GM12875 (cell line): ENCODE measurements around the gene KLHL13.
"Not testable (repeated sequence)": the region's sequence is repeated elsewhere in the genome, so short reads cannot be mapped to it uniquely, and the experiment has no call there.

Source experiments
- H3K4me3 ChIP-seq: one replicate; pipeline ENCODE4 v1.5.1; 2011; ENCODE audit warnings: low read depth, low read length, control low read depth
- CTCF ChIP-seq: IDR thresholded peaks from 2 replicates; pipeline ENCODE4 v1.5.1; 2011; ENCODE audit warnings: low read depth, mild to moderate bottlenecking, control low read depth, inconsistent platforms, low read length, moderate library complexity, borderline replicate concordance; ENCODE audit not compliant: insufficient read depth

Gene KLHL13

DNA sequence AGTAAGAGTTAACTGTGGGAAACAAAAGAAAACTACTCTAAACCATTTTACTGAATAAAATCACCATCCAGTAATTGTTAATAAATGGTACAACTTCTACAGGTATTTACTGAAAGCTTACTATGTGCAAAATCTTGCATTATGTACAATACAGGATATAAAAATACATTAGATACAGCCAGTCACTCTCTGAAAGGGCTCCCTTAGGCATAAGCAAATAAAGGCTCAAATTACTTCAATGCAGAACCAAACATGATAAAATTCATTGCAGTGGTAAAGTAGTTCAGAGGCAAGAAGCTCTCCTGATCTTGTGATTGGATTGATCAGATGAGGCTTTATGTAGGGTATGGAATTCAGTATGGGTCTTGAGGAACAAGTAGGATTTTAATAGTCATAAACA, 100.2 kb downstream of the KLHL13 start:
- TF ChIP-seq CTCF: no peak
- H3K4me3 ChIP-seq: no peak overlapping the region

DNA sequence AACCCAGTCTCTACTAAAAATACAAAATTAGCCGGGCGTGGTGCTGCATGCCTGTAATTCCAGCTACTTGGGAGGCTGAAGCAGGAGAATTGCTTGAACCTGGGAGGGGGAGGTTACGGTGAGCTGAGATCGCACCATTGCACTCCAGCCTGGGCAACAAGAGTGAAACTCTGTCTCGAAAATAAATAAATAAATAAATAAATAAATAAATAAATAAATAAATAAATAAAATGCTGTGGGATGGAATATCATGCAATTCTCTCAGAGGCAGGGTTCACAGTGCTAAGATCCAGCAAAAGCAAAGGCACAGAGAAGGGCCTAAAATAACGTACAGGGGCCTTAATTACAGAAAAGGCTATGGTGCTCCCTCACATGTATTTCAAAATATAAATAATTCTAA, 114.2 kb downstream of the KLHL13 start:
- not testable (repeated sequence) for H3K4me3 ChIP-seq

- H3K4me3 ChIP-seq: no peak overlapping the region
- no peak for TF ChIP-seq CTCF
Measured at GRCh38 chrX:118000518-118000917, 116.1 kb downstream of the KLHL13 start.

- H3K4me3 ChIP-seq: no peak overlapping the region
- TF ChIP-seq CTCF: no peak
Measured at GRCh38 chrX:117998171-117998570, 118.4 kb downstream of the KLHL13 start.

- peak; percentile 37; the same call in 1 of the 2 replicates for TF ChIP-seq CTCF
Measured at GRCh38 chrX:117996918-117997480, 119.6 kb downstream of the KLHL13 start.

DNA sequence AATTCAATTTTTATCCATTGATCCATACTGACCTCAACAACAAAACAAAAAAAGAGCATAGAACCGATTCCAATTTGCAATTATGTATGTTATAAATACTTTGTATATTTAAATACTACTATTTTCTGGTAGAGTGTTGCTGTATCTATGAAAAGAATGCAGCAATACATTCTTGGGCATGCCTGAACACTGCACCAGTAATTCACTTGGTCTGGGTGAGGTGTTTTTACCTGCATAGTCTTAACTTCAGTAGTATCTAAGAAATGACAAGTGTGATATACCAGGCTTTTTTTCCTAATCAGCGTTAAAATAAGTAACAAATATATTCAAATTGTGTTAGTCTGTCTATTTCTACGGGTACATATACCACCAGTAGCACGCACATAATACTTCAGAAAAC, 120.2 kb downstream of the KLHL13 start:
- TF ChIP-seq CTCF: no peak

More at GRCh38 chrX:117996918-117997480, 119.6 kb downstream of the KLHL13 start:
- H3K4me3 ChIP-seq: no peak overlapping the region

GRCh38 chrX:117995378-117995777, 121.2 kb downstream of the KLHL13 start:
- no peak overlapping the region for H3K4me3 ChIP-seq
- TF ChIP-seq CTCF: no peak

More for the DNA sequence above, 120.2 kb downstream of the KLHL13 start:
- no peak overlapping the region for H3K4me3 ChIP-seq
